Measurements from ENCODE around the gene DNAJC27. TPM values are rescaled to one million over a fixed set of nuclear protein-coding genes. Genes with fewer than 3 reads are reported as not detected.

DNAJC27 gene
- total and polyA plus RNA-seq, 2 of the 13 experiments (the other 11 are each of a cell fraction or from before 2014, with no cell fraction given), result 3.1 to 3.7 TPM

GRCh38 chr2:24914713-24915112 lies 57.0 kb downstream of the DNAJC27 start:
- Histone ChIP-seq H3K9me3 (ENCODE audit: low read length) (no peaks in the 10 kb centered on the region), H3K27ac (ENCODE audit: extremely low read length, insufficient read depth, low read length) (no peak overlapping the region), H3K4me3 (replicated peaks in 1 of 3; ENCODE audit: insufficient read depth in 1 of 3, low read depth in 2 of 3, low read length in 3 of 3) (no peak overlapping the region), H3K79me2 (ENCODE audit: insufficient read depth, low read length) (no peaks in the 10 kb centered on the region), H2AFZ (ENCODE audit: low read length) (no peak overlapping the region), H4K20me1 (ENCODE audit: insufficient read depth, low read length) (no peaks in the 10 kb centered on the region; the same call in 1 of the 2 replicates), H3K27me3 (ENCODE audit: control insufficient read depth in 1 of 2, insufficient read depth in 2 of 2, low read length in 2 of 2) (peaks cover 19 to 66% of the 10 kb centered on the region in 2 experiments), H3K4me1 (ENCODE audit: insufficient read depth, low read length) (0 out of 2 replicates have a peak, but pooled peaks cover 5% of the 10 kb centered on the region), H3K36me3 (replicated peaks in 1 of 2; ENCODE audit: control insufficient read depth in 1 of 2, insufficient read depth in 2 of 2, low read length in 2 of 2) (no peaks in the 10 kb centered on the region), H3K9ac (ENCODE audit: insufficient read depth, low read depth, low read length) (no peak overlapping the region), H3K4me2 (ENCODE audit: low read depth, low read length) (no peak overlapping the region)
- DNase-seq (ENCODE audit: low spot score) (no peak), FAIRE-seq (no peak), ATAC-seq (no peak)
- BruUV-seq (replicated peaks), result no TSS peak
- TF ChIP-seq ZFP82 (CRISPR knock-in tag; IDR thresholded peaks at IDR 0.05; ENCODE audit: borderline replicate concordance) (no peak), ZNF512B (CRISPR knock-in tag; IDR thresholded peaks at IDR 0.05; ENCODE audit: borderline replicate concordance) (no peak), SCMH1 (CRISPR knock-in tag; IDR thresholded peaks at IDR 0.05; ENCODE audit: borderline replicate concordance) (no peak), CEBPB (IDR thresholded peaks at IDR 0.05; ENCODE audit: borderline replicate concordance, low read depth, low read length) (no peak), DMTF1 (CRISPR knock-in tag; IDR thresholded peaks at IDR 0.05) (no peak), ZNF629 (CRISPR knock-in tag; conservative IDR thresholded peaks at IDR 0.05) (no peak), SAP130 (CRISPR knock-in tag; IDR thresholded peaks at IDR 0.05; ENCODE audit: low read depth) (no peak), TAF15 (IDR thresholded peaks at IDR 0.05; ENCODE audit: low read depth, low read length, poor library complexity, severe bottlenecking) (no peak), ZBTB1 (CRISPR knock-in tag; IDR thresholded peaks at IDR 0.05; ENCODE audit: borderline replicate concordance) (no peak), POLR2A (IDR thresholded peaks at IDR 0.05; ENCODE audit: insufficient read depth in 1 of 2, low read depth in 2 of 2, low read length in 2 of 2) (no peak), ZNF570 (CRISPR knock-in tag; IDR thresholded peaks at IDR 0.05; ENCODE audit: borderline replicate concordance) (no peak), HMGXB4 (CRISPR knock-in tag; IDR thresholded peaks at IDR 0.05; ENCODE audit: borderline replicate concordance in 1 of 2, low read depth in 1 of 2) (no peak), ZNF749 (CRISPR knock-in tag; IDR thresholded peaks at IDR 0.05; ENCODE audit: borderline replicate concordance) (no peak), ZBTB49 (CRISPR knock-in tag; IDR thresholded peaks at IDR 0.05; ENCODE audit: borderline replicate concordance) (no peak), ZNF644 (CRISPR knock-in tag; IDR thresholded peaks at IDR 0.05; ENCODE audit: low read depth) (no peak), ZNF260 (CRISPR knock-in tag; IDR thresholded peaks at IDR 0.05; ENCODE audit: borderline replicate concordance, low read depth) (no peak)
- in situ Hi-C loops (cut with HindIII; ENCODE audit: extremely low pct_ligation_motif_present, low pct_unique_long_range_greater_than_20kb), result no loop called here
- WGBS (ENCODE audit: low lambda C conversion rate), result 9% methylated on average over 5 of the region's 5 CpGs
- intact Hi-C loops (cut with micrococcal nuclease; ENCODE audit: unreplicated experiment), result no loop called here
- ChIA-PET POLR2A (no interaction called here), CTCF (ENCODE audit: low intra/inter-chr PET ratio, low total read pairs) (no interaction called here)
